ENCODE data around the gene NEU4. TPM values are rescaled to one million over a fixed set of nuclear protein-coding genes. Genes with fewer than 3 reads are reported as not detected.
"Not testable (repeated sequence)": the region's sequence is repeated elsewhere in the genome, so short reads cannot be mapped to it uniquely, and the experiment has no call there.

Gene NEU4
- total RNA-seq, 3 donors from 2014 or later, result 41.4 to 72.5 (median 71.0) TPM

- no peak for TF ChIP-seq CTCF (IDR thresholded peaks at IDR 0.05)
- intact Hi-C loops (cut with DNase I, micrococcal nuclease), result no loop called here
Observed at GRCh38 chr2:241777170-241777685, 31.8 kb upstream of the NEU4 start.

GRCh38 chr2:241777686-241778627 lies 31.0 kb upstream of the NEU4 start:
- intact Hi-C loops (cut with DNase I, micrococcal nuclease), result no loop called here
- peak in 2 of 3 donors; percentile 55 to 58 for DNase-seq
- TF ChIP-seq CTCF (IDR thresholded peaks at IDR 0.05), result no peak
- no peaks in the 10 kb centered on the region for H3K36me3 ChIP-seq (ENCODE audit: low read depth)
- H3K9me3 ChIP-seq, result no peaks in the 10 kb centered on the region
- peaks cover 21% of the 10 kb centered on the region for H3K4me1 ChIP-seq (ENCODE audit: low read depth)
- no peak overlapping the region for H3K4me3 ChIP-seq
- peak; percentile 1 for ATAC-seq

More at GRCh38 chr2:241777170-241777685, 31.8 kb upstream of the NEU4 start:
- peaks cover 24% of the 10 kb centered on the region for H3K4me1 ChIP-seq (ENCODE audit: low read depth)
- peak; percentile 28 for ATAC-seq
- DNase-seq, result peak; percentile 53 to 71 (median 70)
- H3K36me3 ChIP-seq (ENCODE audit: low read depth), result no peaks in the 10 kb centered on the region
- H3K4me3 ChIP-seq, result peak overlapping the region; percentile 23
- no peaks in the 10 kb centered on the region for H3K9me3 ChIP-seq

- H3K36me3 ChIP-seq (ENCODE audit: low read depth), result no peaks in the 10 kb centered on the region
- intact Hi-C loops (cut with DNase I, micrococcal nuclease), result no loop called here
- ATAC-seq (no peak), DNase-seq (no peak)
- H3K4me1 ChIP-seq (ENCODE audit: low read depth), result peaks cover 6% of the 10 kb centered on the region
- H3K4me3 ChIP-seq, result no peak overlapping the region
- H3K9me3 ChIP-seq, result no peaks in the 10 kb centered on the region
- no peak for TF ChIP-seq CTCF (IDR thresholded peaks at IDR 0.05)
Observed at GRCh38 chr2:241780939-241781569, 27.9 kb upstream of the NEU4 start.

- H3K9me3 ChIP-seq; DNase-seq; ATAC-seq; intact Hi-C loops (cut with DNase I, micrococcal nuclease); H3K4me1 ChIP-seq (ENCODE audit: low read depth); H3K36me3 ChIP-seq (ENCODE audit: low read depth); H3K4me3 ChIP-seq: not testable (repeated sequence)
Observed at GRCh38 chr2:241782053-241782452, 26.9 kb upstream of the NEU4 start.

GRCh38 chr2:241788135-241788534 lies 20.9 kb upstream of the NEU4 start:
- H3K36me3 ChIP-seq (ENCODE audit: low read depth), result no peaks in the 10 kb centered on the region
- peaks cover 9% of the 10 kb centered on the region for H3K4me1 ChIP-seq (ENCODE audit: low read depth)
- no peaks in the 10 kb centered on the region for H3K9me3 ChIP-seq
- intact Hi-C loops (cut with DNase I, micrococcal nuclease), result no loop called here
- ATAC-seq, result no peak
- no peak for TF ChIP-seq CTCF (IDR thresholded peaks at IDR 0.05)
- DNase-seq, result no peak
- H3K4me3 ChIP-seq, result no peak overlapping the region

- intact Hi-C loops (cut with DNase I, micrococcal nuclease), result no loop called here
- ATAC-seq (peak; percentile 59), DNase-seq (peak in 2 of 3 donors; percentile 6 to 17)
- H3K36me3 ChIP-seq (ENCODE audit: low read depth), result peaks cover 3% of the 10 kb centered on the region
- peaks cover 9% of the 10 kb centered on the region for H3K4me1 ChIP-seq (ENCODE audit: low read depth)
- TF ChIP-seq CTCF (IDR thresholded peaks at IDR 0.05), result no peak
- no peaks in the 10 kb centered on the region for H3K9me3 ChIP-seq
- H3K4me3 ChIP-seq, result no peak overlapping the region
Observed at GRCh38 chr2:241788572-241788971, 20.4 kb upstream of the NEU4 start.

- intact Hi-C loops (cut with DNase I, micrococcal nuclease); H3K36me3 ChIP-seq (ENCODE audit: low read depth); H3K4me3 ChIP-seq; H3K9me3 ChIP-seq; ATAC-seq: not testable (repeated sequence)
- DNase-seq, result peak in 1 of 3 donors; percentile 24
- peaks cover 24% of the 10 kb centered on the region for H3K4me1 ChIP-seq (ENCODE audit: low read depth)
Observed at GRCh38 chr2:241791385-241791784, 17.6 kb upstream of the NEU4 start.
